ENCODE data around the gene GRN.

DNA sequence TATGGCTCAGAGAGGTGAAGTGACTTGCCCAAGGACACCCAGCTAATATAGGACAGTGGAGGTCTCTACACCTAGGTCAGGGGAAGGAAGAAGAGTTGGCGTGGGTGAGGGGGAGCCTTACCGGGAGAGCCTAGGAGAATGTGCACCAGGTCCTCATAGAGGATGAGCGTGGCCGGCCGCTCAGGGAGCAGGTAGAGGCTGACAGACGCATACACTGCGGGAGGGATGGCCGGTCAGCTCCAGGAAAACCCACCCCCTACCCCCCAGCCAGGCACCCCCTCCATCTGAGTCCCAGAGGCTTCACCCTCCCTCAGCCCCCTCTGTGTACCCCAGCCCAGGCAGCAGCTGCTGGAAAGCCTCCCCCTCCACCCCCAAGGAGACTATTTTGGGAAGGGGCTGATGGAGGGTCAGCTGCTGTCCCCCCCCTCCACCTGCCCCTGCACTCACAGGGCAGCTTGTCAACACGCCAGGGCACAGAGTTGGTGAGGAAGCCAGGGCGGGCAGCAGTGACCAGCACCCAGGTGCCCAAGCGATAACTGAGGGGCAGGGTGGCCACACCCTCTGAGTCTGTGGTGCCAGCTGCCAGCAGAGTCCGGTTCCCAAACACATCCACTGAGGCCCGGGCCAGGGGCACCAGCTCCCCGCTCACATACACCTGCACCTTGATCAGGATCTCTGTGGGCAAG is 14.5 kb downstream of the GRN start:
- TF ChIP-seq RAD21 (CRISPR knock-in tag; IDR thresholded peaks at IDR 0.05) (no peak), ZFP90 (CRISPR knock-in tag; IDR thresholded peaks at IDR 0.05; ENCODE audit: borderline replicate concordance) (no peak), POLR2A (IDR thresholded peaks at IDR 0.05; ENCODE audit: insufficient read depth in 1 of 2, low read depth in 2 of 2, low read length in 2 of 2) (no peak), TP53 (CRISPR knock-in tag; conservative IDR thresholded peaks at IDR 0.05) (no peak), MED1 (CRISPR knock-in tag; IDR thresholded peaks at IDR 0.05) (no peak), POLR2AphosphoS5 (IDR thresholded peaks at IDR 0.05; ENCODE audit: low read depth, low read length) (no peak)
- TF ChIP-seq, protein P1, sequence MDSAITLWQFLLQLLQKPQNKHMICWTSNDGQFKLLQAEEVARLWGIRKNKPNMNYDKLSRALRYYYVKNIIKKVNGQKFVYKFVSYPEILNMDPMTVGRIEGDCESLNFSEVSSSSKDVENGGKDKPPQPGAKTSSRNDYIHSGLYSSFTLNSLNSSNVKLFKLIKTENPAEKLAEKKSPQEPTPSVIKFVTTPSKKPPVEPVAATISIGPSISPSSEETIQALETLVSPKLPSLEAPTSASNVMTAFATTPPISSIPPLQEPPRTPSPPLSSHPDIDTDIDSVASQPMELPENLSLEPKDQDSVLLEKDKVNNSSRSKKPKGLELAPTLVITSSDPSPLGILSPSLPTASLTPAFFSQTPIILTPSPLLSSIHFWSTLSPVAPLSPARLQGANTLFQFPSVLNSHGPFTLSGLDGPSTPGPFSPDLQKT (CRISPR knock-in tag; IDR thresholded peaks at IDR 0.05; ENCODE audit: borderline replicate concordance): no peak
